Esophagus squamous epithelium (tissue), 4 donors: ENCODE measurements around the gene DENND1A.

Experiments
- CTCF ChIP-seq, 6 experiments: fragments of 450-650 bp in 4 of 6; fragments of 200-600 bp in 2 of 6; sonication (generic) in 2 of 6; IDR thresholded peaks; one replicate each; pipeline ENCODE4 v1.5.1; 2016 to 2019; ENCODE audit warnings: antibody characterized with exemption in 6 of 6, mild to moderate bottlenecking in 4 of 6, moderate library complexity in 4 of 6
- POLR2A ChIP-seq, 4 donors: fragments of 450-650 bp; IDR thresholded peaks; one replicate each; pipeline ENCODE4 v1.6.1; 2017; ENCODE audit warnings: antibody characterized with exemption in 4 of 4, mild to moderate bottlenecking in 4 of 4, moderate library complexity in 3 of 4

DNA sequence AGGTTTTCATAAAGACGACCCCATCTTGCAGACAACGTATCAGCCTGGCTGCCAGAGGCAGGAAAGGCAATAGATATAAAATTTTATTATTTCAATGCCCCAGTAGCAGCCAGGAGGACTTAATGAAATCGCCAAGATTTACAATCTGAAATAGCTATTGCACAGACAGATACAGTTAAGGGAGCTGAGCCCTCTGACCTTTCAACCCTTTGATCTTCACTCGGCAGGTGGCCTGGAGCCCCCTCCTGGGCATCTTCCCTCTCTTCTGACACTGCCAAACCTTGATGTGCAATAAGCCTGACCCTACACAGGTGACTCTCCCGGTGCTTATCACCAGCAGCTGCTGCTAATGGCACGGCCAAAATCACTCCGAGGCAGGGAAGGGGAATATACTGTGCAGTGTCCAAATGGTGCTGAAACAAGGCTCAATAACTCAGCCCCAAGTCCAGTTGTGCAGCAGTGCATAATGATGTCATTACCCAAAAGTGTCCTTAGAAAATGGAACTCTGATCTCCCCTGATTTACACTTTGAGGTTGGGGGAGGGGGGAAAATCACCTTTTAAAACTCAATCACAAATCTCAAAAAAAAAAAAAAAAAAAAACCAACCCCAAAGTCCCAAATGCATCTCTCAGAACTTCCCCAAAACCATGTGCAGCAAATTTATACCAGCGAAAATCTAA is 331.9 kb downstream of the DENND1A start:
- no peak for TF ChIP-seq CTCF (IDR thresholded peaks at IDR 0.05)
- no peak for TF ChIP-seq POLR2A (IDR thresholded peaks at IDR 0.05)
